Thyroid gland (tissue), 4 donors: ENCODE data around the gene LAMA2. TPM values are rescaled to one million over a fixed set of nuclear protein-coding genes. Genes with fewer than 3 reads are reported as not detected.

Source experiments
- DNase-seq, 2 donors: peaks; one replicate each; pipeline ENCODE4 v3.0.0-alpha.2; 2019
- H3K27ac ChIP-seq, 3 donors: fragments of 200-600 bp; sonication (generic); 1 replicate in 2 of 3; 2 replicates in 1 of 3; pipeline ENCODE4 v1.5.1; 2016 to 2019; ENCODE audit warnings: mild to moderate bottlenecking in 1 of 3, moderate library complexity in 1 of 3
- H3K27me3 ChIP-seq: fragments of 200-600 bp; sonication (generic); one replicate; pipeline ENCODE4 v1.5.1; 2019
- H3K36me3 ChIP-seq, 2 donors: fragments of 200-600 bp; sonication (generic); one replicate each; pipeline ENCODE4 v1.5.1; 2016 to 2019
- H3K4me1 ChIP-seq, 2 donors: fragments of 200-600 bp; sonication (generic); one replicate each; pipeline ENCODE4 v1.5.1; 2017 to 2019
- H3K4me3 ChIP-seq, 3 donors: fragments of 200-600 bp; sonication (generic); replicated peaks in 1 of 3; 1 replicate in 2 of 3; 2 replicates in 1 of 3; pipeline ENCODE4 v1.5.1; 2016; ENCODE audit warnings: mild to moderate bottlenecking in 1 of 3
- H3K9me3 ChIP-seq: fragments of 200-600 bp; sonication (generic); one replicate; pipeline ENCODE4 v1.5.1; 2017
- CTCF ChIP-seq, 6 experiments: fragments of 200-600 bp in 3 of 6; fragments of 450-650 bp in 3 of 6; sonication (generic) in 3 of 6; IDR thresholded peaks; one replicate each; pipeline ENCODE4 v1.5.1; 2016 to 2019; ENCODE audit warnings: antibody characterized with exemption in 6 of 6, mild to moderate bottlenecking in 2 of 6, inconsistent platforms in 1 of 6, moderate library complexity in 1 of 6
- POLR2A ChIP-seq, 2 donors: fragments of 450-650 bp; IDR thresholded peaks; one replicate each; pipeline ENCODE4 v1.6.1; 2017; ENCODE audit warnings: antibody characterized with exemption in 2 of 2, mild to moderate bottlenecking in 2 of 2, moderate library complexity in 1 of 2
- WGBS, 2 donors: methylation state at CpG; one replicate each; pipeline ENCODE4 v1.1.5; 2017; 5-methylcytosine and 5-hydroxymethylcytosine counted together
- intact Hi-C: fragments of 100-400 bp; cut with DNase I; formaldehyde crosslinking; loops from one replicate; pipeline ENCODE4 v1.15.1; 2023
- total RNA-seq, 4 donors: library from RNA; depleted of rRNA; stranded (reverse); fragments of >200 nt; gene quantifications; one replicate each; pipeline ENCODE4 v1.2.3, GENCODE V29; 2016

The LAMA2 gene
- total RNA-seq, 4 donors from 2014 or later, result 41.4 to 117 (median 78.9) TPM

- Histone ChIP-seq H3K36me3 (no peaks in the 10 kb centered on the region), H3K27ac (no peak overlapping the region), H3K27me3 (no peaks in the 10 kb centered on the region), H3K9me3 (no peaks in the 10 kb centered on the region), H3K4me3 (no peak overlapping the region), H3K4me1 (no peaks in the 10 kb centered on the region)
- intact Hi-C loops, result no loop called here
- DNase-seq, result no peak
- TF ChIP-seq POLR2A (IDR thresholded peaks at IDR 0.05) (no peak), CTCF (IDR thresholded peaks at IDR 0.05) (no peak)
Measured at GRCh38 chr6:129208415-129209034, 325.6 kb downstream of the LAMA2 start.

GRCh38 chr6:129209355-129209754 lies 326.4 kb downstream of the LAMA2 start:
- no peak for TF ChIP-seq POLR2A (IDR thresholded peaks at IDR 0.05)
- no peak for TF ChIP-seq CTCF (IDR thresholded peaks at IDR 0.05)
- DNase-seq, result no peak
- Histone ChIP-seq H3K9me3 (no peaks in the 10 kb centered on the region), H3K4me1 (no peaks in the 10 kb centered on the region), H3K36me3 (no peaks in the 10 kb centered on the region), H3K4me3 (no peak overlapping the region), H3K27me3 (no peaks in the 10 kb centered on the region), H3K27ac (no peak overlapping the region)
- intact Hi-C loops, result no loop called here
- 92% methylated on average over 6 of the region's 6 CpGs for WGBS, 2 donors

DNA sequence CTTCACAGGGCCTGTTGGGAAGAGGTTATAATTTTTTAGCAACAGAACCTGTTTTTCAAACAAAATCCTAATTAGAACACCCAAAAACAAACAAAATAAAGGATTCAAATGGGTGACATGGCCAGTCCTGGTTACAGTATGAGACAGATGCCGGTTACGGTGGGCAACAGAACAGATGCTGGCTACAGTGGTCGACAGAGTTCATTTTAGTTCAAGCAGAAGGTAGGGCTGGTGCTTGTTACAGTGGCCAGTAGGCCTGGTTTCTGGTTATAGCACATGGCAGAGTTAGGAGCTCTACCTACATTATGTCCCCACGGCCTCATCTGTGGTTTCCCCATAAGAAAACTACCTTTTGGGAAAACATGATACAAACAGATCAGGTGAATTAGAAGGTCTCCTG lies 327.7 kb downstream of the LAMA2 start:
- Histone ChIP-seq H3K36me3 (no peaks in the 10 kb centered on the region), H3K9me3 (no peaks in the 10 kb centered on the region), H3K27ac (no peak overlapping the region), H3K27me3 (no peaks in the 10 kb centered on the region), H3K4me1 (no peaks in the 10 kb centered on the region), H3K4me3 (no peak overlapping the region)
- WGBS, 2 donors, result 96% methylated on average over 4 of the region's 4 CpGs
- no peak for TF ChIP-seq CTCF (IDR thresholded peaks at IDR 0.05)
- no peak for TF ChIP-seq POLR2A (IDR thresholded peaks at IDR 0.05)
- no peak for DNase-seq
- intact Hi-C loops, result no loop called here

DNA sequence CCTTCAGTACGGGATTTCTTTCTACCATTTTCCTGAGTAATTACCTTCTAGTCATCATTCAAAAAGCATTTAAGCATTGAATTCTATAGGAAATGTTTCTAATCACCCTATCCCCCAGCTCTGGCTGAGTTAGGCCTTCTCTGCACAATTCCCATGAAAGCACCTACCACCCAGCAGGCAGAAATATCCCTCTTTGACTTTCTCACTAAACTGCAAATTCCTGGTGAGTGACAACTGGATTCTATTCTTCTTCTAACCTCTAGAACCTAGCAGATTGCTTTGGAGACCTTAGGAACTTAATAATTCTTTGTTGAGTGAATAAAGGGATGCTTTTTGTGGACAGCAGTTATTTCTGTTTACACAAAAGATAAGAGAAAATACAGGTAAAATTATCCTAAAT lies 328.7 kb downstream of the LAMA2 start:
- H3K27ac ChIP-seq, result no peak overlapping the region
- no peaks in the 10 kb centered on the region for H3K4me1 ChIP-seq
- WGBS, 2 donors, result 84 to 91% methylated on average over 1 of the region's 1 CpG

DNA sequence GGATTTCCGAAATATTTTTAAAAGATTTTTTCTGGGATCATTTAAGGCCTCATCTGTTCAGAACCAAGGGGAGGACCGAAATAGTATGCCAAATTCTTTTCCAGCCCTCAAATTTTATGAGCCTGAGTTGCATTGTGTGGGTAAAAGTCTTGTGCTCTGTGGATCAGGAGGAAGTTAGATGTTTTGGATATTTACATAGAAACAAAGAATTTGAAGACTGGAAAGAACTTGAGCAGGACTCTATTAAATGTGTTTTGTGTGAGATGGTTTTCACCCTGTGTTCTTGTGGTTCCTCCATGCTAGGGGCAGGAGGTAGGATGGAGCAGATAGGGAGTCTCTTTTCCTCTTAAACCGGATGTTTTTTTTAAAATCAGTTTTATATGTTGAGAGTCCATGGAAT lies 329.1 kb downstream of the LAMA2 start:
- H3K4me1 ChIP-seq, result no peaks in the 10 kb centered on the region
- H3K27ac ChIP-seq, result no peak overlapping the region
- no peaks in the 10 kb centered on the region for H3K9me3 ChIP-seq
- intact Hi-C loops, result no loop called here
- 79 to 84% methylated on average over 3 of the region's 3 CpGs for WGBS, 2 donors
- no peak for DNase-seq
- H3K27me3 ChIP-seq, result no peaks in the 10 kb centered on the region
- no peak overlapping the region for H3K4me3 ChIP-seq
- TF ChIP-seq CTCF (IDR thresholded peaks at IDR 0.05) (no peak), POLR2A (IDR thresholded peaks at IDR 0.05) (no peak)
- no peaks in the 10 kb centered on the region for H3K36me3 ChIP-seq

More for the DNA sequence above, 328.7 kb downstream of the LAMA2 start:
- DNase-seq, result no peak
- Histone ChIP-seq H3K4me3 (no peak overlapping the region), H3K27me3 (no peaks in the 10 kb centered on the region), H3K9me3 (no peaks in the 10 kb centered on the region), H3K36me3 (no peaks in the 10 kb centered on the region)
- TF ChIP-seq POLR2A (IDR thresholded peaks at IDR 0.05) (no peak), CTCF (IDR thresholded peaks at IDR 0.05) (no peak)
- intact Hi-C loops, result no loop called here
